Spleen (tissue), 11 donors: ENCODE results near the gene DLX5. TPM values are rescaled to one million over a fixed set of nuclear protein-coding genes. Genes with fewer than 3 reads are reported as not detected.
A peak's percentile ranks its signal among the peaks of the same experiment; 100 is the strongest.

Experiments used
- DNase-seq: peaks from one replicate; pipeline ENCODE4 v3.0.0-alpha.2; 2020
- H3K27ac ChIP-seq, 8 donors: fragments of 200-600 bp; sonication (generic) in 7 of 8; 1 replicate in 4 of 8; 2 replicates in 4 of 8; pipeline versions ENCODE4 v1.5.0 to v1.8.0; 2016 to 2021; ENCODE audit warnings: inconsistent platforms in 4 of 8, mild to moderate bottlenecking in 4 of 8, moderate library complexity in 1 of 8
- H3K27me3 ChIP-seq, 7 donors: fragments of 200-600 bp; sonication (generic) in 6 of 7; replicated peaks in 1 of 7; 1 replicate in 4 of 7; 2 replicates in 3 of 7; pipeline versions ENCODE4 v1.5.0 to v1.8.0; 2016 to 2021; ENCODE audit warnings: inconsistent platforms in 3 of 7, mild to moderate bottlenecking in 1 of 7
- H3K36me3 ChIP-seq, 6 donors: fragments of 200-600 bp; sonication (generic) in 5 of 6; 1 replicate in 4 of 6; 2 replicates in 2 of 6; pipeline versions ENCODE4 v1.5.0 to v1.8.0; 2016 to 2021; ENCODE audit warnings: inconsistent platforms in 2 of 6
- H3K4me1 ChIP-seq, 6 donors: fragments of 200-600 bp; sonication (generic) in 5 of 6; 1 replicate in 3 of 6; 2 replicates in 3 of 6; pipeline versions ENCODE4 v1.5.0 to v1.8.0; 2016 to 2021; ENCODE audit warnings: inconsistent platforms in 3 of 6
- H3K4me3 ChIP-seq, 8 donors: fragments of 200-600 bp; sonication (generic) in 7 of 8; 1 replicate in 4 of 8; 2 replicates in 4 of 8; pipeline versions ENCODE4 v1.5.0 to v1.8.0; 2016 to 2021; ENCODE audit warnings: inconsistent platforms in 4 of 8, mild to moderate bottlenecking in 4 of 8, moderate library complexity in 2 of 8
- H3K9me3 ChIP-seq, 8 donors: fragments of 200-600 bp; sonication (generic) in 7 of 8; 1 replicate in 4 of 8; 2 replicates in 4 of 8; pipeline versions ENCODE4 v1.5.0 to v1.8.0; 2016 to 2021; ENCODE audit warnings: inconsistent platforms in 4 of 8
- POLR2A ChIP-seq, 3 donors: fragments of 450-650 bp; IDR thresholded peaks; one replicate each; pipeline ENCODE4 v1.5.1; 2017; ENCODE audit warnings: antibody characterized with exemption in 3 of 3, mild to moderate bottlenecking in 1 of 3
- POLR2AphosphoS5 ChIP-seq, 3 donors: sonication (generic); formaldehyde crosslinking; IDR thresholded peaks; one replicate each; pipeline ENCODE4 v1.5.1; 2017; ENCODE audit warnings: antibody characterized with exemption in 3 of 3
- WGBS, 5 donors: extraction: QIAGEN DNeasy Blood & Tissue Kit in 3 of 5; methylation state at CpG; one replicate each; pipeline versions ENCODE4 v1.1.5 to v1.1.7; 2013 to 2018; 5-methylcytosine and 5-hydroxymethylcytosine counted together
- intact Hi-C: fragments of 100-400 bp; cut with DNase I; formaldehyde crosslinking; loops from one replicate; pipeline ENCODE4 v1.15.0; 2023; ENCODE audit warnings: low total_unique reads
- polyA plus RNA-seq, 3 donors: library from polyadenylated mRNA; stranded (reverse); fragments of 200-250 nt; gene quantifications; one replicate each; pipeline ENCODE4 v1.2.1, GENCODE V29; 2013
- total RNA-seq, 7 donors: library from RNA; depleted of rRNA in 3 of 7; stranded (reverse); fragments of >200 nt in 3 of 7; fragmentation: NEBNext Ultra II Directional in 4 of 7; extraction: Animal tissue kit (Norgen Biotek cat#: 25700) in 4 of 7; gene quantifications; one replicate each; pipeline versions ENCODE4 v1.1.0 to v1.2.1, GENCODE V29; 2016 to 2021
- TF ChIP-seq, protein P1 (sequence below), 11 experiments: fragments of 200-600 bp in 7 of 11; fragments of 450-650 bp in 4 of 11; sonication (generic) in 4 of 11; IDR thresholded peaks in 8 of 11; conservative IDR thresholded peaks in 3 of 11; 1 replicate in 7 of 11; 2 replicates in 4 of 11; pipeline versions ENCODE4 v1.4.0 to v1.8.0; 2016 to 2021; ENCODE audit warnings: antibody characterized with exemption in 11 of 11, inconsistent platforms in 4 of 11, mild to moderate bottlenecking in 1 of 11
- donor health status: healthy with polysubstance abuse.
- donor health status: DM: no; HTN: no; CAD: no; lungs with moderate emphysema.
- donor health status: DM: no; HTN: no; CAD: no.
- donor health status: Bipolar disorder and iron deficiency.
- donor health status: healthy.
- donor health status: DM: no; HTN: no; CAD: no.
- donor health status: DM: yes; HTN: yes; CAD: no.

DLX5 gene
- total and polyA plus RNA-seq, 10 donors = 0.14 to 0.36 TPM; not detected in 8

DNA sequence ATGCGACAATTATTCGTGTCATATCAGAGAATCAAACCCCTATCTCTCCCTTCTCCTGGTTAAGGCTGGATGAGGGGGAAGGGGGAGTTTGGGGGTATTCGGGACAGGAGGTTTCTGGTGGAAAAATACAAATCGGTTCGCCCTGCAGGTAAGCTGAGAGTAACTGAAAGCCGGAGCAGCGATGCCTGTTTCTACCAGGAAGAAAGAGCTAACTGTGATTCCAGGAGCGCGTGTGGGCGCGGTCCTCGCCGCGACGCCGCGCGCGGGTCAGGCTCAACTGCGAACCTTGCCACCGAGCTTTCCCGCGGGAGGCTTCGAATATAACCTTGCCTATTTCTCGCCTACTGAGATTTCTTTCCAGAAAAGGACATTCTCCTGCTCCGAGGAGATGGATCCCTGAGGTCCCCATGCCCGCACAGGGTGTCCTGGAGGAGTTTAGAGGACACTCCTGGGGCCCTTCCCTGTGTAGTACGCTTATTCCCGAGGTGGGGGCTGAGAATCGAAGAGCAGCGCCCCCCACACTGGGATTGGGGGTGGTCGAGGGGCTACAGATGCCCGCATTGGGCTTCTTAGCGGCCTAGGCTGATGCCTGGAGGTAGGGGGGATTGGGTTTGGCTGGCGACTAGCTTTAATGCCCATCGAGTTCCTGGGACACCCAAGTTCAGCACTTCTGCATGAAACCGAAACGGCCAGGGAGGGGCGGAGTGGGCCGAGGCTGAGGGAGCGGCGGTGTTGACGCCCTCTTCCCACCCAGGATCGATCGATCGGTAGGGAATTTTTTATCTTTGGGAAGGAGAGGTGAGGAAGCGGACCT, 32.2 kb downstream of the DLX5 start:
- peaks cover 0 to 15% (median 3%) of the 10 kb centered on the region in 6 donors for H3K4me1 ChIP-seq
- peaks cover 0 to 14% (median 0%) of the 10 kb centered on the region in 8 donors for H3K9me3 ChIP-seq
- H3K27me3 ChIP-seq = peaks cover 16 to 100% (median 90%) of the 10 kb centered on the region in 7 donors
- 14 to 21% (median 16%) methylated on average over 46 to 47 of the region's 47 CpGs for WGBS, 5 donors
- H3K27ac ChIP-seq = no peak overlapping the region
- no peaks in the 10 kb centered on the region for H3K36me3 ChIP-seq
- peak overlapping the region in 1 of 8 donors; percentile 35 for H3K4me3 ChIP-seq
- intact Hi-C loops = no loop called here
- TF ChIP-seq, protein P1, sequence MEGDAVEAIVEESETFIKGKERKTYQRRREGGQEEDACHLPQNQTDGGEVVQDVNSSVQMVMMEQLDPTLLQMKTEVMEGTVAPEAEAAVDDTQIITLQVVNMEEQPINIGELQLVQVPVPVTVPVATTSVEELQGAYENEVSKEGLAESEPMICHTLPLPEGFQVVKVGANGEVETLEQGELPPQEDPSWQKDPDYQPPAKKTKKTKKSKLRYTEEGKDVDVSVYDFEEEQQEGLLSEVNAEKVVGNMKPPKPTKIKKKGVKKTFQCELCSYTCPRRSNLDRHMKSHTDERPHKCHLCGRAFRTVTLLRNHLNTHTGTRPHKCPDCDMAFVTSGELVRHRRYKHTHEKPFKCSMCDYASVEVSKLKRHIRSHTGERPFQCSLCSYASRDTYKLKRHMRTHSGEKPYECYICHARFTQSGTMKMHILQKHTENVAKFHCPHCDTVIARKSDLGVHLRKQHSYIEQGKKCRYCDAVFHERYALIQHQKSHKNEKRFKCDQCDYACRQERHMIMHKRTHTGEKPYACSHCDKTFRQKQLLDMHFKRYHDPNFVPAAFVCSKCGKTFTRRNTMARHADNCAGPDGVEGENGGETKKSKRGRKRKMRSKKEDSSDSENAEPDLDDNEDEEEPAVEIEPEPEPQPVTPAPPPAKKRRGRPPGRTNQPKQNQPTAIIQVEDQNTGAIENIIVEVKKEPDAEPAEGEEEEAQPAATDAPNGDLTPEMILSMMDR (IDR thresholded peaks at IDR 0.05 in 8 of 11, conservative IDR thresholded peaks at IDR 0.05 in 3 of 11) = no peak
- no peak for TF ChIP-seq POLR2A (IDR thresholded peaks at IDR 0.05)
- TF ChIP-seq POLR2AphosphoS5 (IDR thresholded peaks at IDR 0.05) = no peak
- no peak for DNase-seq

DNA sequence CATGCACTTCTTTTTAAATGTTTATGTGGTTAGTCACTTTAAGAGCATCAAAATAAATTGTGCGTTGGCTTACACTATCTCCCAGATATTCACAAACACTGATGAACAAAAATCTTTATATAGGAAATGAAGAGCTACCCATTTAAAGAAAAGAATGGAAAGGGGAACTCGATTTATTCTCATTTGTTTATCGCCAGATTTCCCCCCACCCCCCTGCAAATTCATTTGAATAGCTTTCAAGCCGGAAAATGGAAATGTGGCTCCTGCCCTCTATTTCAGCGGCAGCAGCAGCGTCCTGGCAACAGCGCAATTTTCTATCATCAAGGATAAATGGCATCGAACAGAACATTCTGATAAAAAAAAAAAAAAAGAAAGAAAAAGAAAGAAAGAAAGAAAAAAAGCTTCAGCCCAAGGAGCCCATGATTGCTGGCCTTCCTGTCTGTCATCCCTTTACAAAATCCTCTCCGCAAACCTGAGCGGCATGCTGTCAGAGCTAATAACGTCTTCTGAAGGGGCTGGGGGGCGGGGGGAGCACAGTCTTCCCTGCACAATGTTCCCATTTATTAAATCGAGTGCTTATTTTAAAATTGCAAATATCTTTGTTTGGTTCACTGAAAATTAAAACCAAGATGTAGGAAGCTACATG, 33.0 kb downstream of the DLX5 start:
- intact Hi-C loops = no loop called here
- Histone ChIP-seq H3K27me3 (peaks cover 12 to 100% (median 82%) of the 10 kb centered on the region in 7 donors), H3K4me1 (peaks cover 0 to 15% (median 3%) of the 10 kb centered on the region in 6 donors), H3K27ac (no peak overlapping the region), H3K36me3 (no peaks in the 10 kb centered on the region), H3K9me3 (peaks cover 0 to 14% (median 0%) of the 10 kb centered on the region in 8 donors), H3K4me3 (no peak overlapping the region)
- TF ChIP-seq POLR2AphosphoS5 (IDR thresholded peaks at IDR 0.05) (no peak), POLR2A (IDR thresholded peaks at IDR 0.05) (no peak)
- TF ChIP-seq, protein P1 (IDR thresholded peaks at IDR 0.05 in 8 of 11, conservative IDR thresholded peaks at IDR 0.05 in 3 of 11) = no peak
- WGBS, 5 donors = 9 to 11% (median 9%) methylated on average over 13 of the region's 13 CpGs
- DNase-seq = no peak

DNA sequence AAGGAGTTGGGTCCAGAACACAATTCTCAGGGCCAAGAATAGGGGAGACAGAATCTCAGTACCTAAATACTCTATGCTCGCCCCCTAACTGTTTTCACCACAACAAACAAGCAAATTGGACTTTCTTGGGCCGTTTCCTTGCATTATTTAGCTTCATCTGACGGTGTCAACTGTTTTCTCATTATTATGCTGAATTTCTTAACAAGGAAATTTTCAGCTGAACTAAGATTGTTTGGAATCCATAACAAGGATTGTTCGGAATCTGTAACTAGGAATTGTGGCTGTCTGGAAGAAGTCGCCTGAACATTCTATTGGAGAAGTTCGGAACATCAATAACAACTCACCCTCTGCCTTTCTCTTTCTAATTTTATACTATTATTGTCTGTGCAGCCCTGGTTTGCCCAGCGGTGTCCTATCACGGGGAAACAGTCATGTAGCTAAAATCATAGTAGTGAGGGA, 34.7 kb downstream of the DLX5 start:
- H3K36me3 ChIP-seq = no peaks in the 10 kb centered on the region
- intact Hi-C loops = no loop called here
- TF ChIP-seq, protein P1 (IDR thresholded peaks at IDR 0.05 in 8 of 11, conservative IDR thresholded peaks at IDR 0.05 in 3 of 11) = no peak
- TF ChIP-seq POLR2A (IDR thresholded peaks at IDR 0.05) = no peak
- TF ChIP-seq POLR2AphosphoS5 (IDR thresholded peaks at IDR 0.05) = no peak
- peaks cover 0 to 15% (median 3%) of the 10 kb centered on the region in 6 donors for H3K4me1 ChIP-seq
- peaks cover 0 to 14% (median 0%) of the 10 kb centered on the region in 8 donors for H3K9me3 ChIP-seq
- peaks cover 8 to 92% (median 65%) of the 10 kb centered on the region in 7 donors for H3K27me3 ChIP-seq
- H3K4me3 ChIP-seq = no peak overlapping the region
- 13 to 18% (median 15%) methylated on average over 8 of the region's 8 CpGs for WGBS, 5 donors
- DNase-seq = no peak
- H3K27ac ChIP-seq = no peak overlapping the region
